OCI-LY3 (cell line): Measurements from ENCODE around the gene RAX2.

Experiments
- H2AFZ ChIP-seq: fragments of 200-600, 300-600 bp; shearing (Covaris generic); 2 replicates; pipeline ENCODE4 v1.6.0; 2014; ENCODE audit warnings: antibody characterized with exemption, low read depth, low read length
- H3K27ac ChIP-seq: fragments of 200-600, 300-600 bp; sonication (generic); 2 replicates; pipeline ENCODE4 v1.5.1; 2014; ENCODE audit warnings: mild to moderate bottlenecking, low read length, moderate library complexity, mixed read lengths
- H3K27me3 ChIP-seq: fragments of 200-600, 300-600 bp; sonication (generic); 2 replicates; pipeline ENCODE4 v1.6.1; 2014; ENCODE audit warnings: low read depth, low read length, mixed read lengths
- H3K36me3 ChIP-seq: fragments of 200-600, 300-600 bp; sonication (generic); replicated peaks from 2 replicates; pipeline ENCODE3; 2014; ENCODE audit warnings: low read depth, low read length, mixed read lengths
- H3K4me1 ChIP-seq: fragments of 300-600, 200-600 bp; sonication (generic); 2 replicates; pipeline ENCODE4 v1.6.1; 2014; ENCODE audit warnings: low read length, mixed read lengths
- H3K4me2 ChIP-seq: fragments of 200-600, 300-600 bp; sonication (generic); 2 replicates; pipeline ENCODE4 v1.6.1; 2014; ENCODE audit warnings: low read length, mixed read lengths
- H3K4me3 ChIP-seq: fragments of 300-600, 200-600 bp; sonication (generic); 2 replicates; pipeline ENCODE4 v1.5.1; 2014; ENCODE audit warnings: antibody characterized with exemption, mild to moderate bottlenecking, low read length, moderate library complexity
- H3K79me2 ChIP-seq: fragments of 300-600, 200-600 bp; shearing (Covaris generic); 2 replicates; pipeline ENCODE4 v1.6.1; 2014; ENCODE audit warnings: mild to moderate bottlenecking, low read length, mixed read lengths
- H3K9ac ChIP-seq: fragments of 300-600, 200-600 bp; shearing (Covaris generic); 2 replicates; pipeline ENCODE4 v1.6.0; 2014; ENCODE audit warnings: mild to moderate bottlenecking, low read length, moderate library complexity
- H3K9me3 ChIP-seq: fragments of 200-600, 300-600 bp; shearing (Covaris generic); 2 replicates; pipeline ENCODE4 v1.6.1; 2014; ENCODE audit warnings: low read length, mixed read lengths; ENCODE audit not compliant: insufficient read depth
- H4K20me1 ChIP-seq: fragments of 200-600, 300-600 bp; sonication (generic); 2 replicates; pipeline ENCODE4 v1.6.1; 2016; ENCODE audit warnings: low read length, mixed read lengths; ENCODE audit not compliant: insufficient read depth
- CTCF ChIP-seq: fragments of 200-600, 300-600 bp; sonication (generic); IDR thresholded peaks from 2 replicates; pipeline ENCODE4 v1.5.1; 2014; ENCODE audit warnings: antibody characterized with exemption, low read length, low read depth
- EZH2phosphoT487 ChIP-seq: fragments of 200-600 bp; shearing (Covaris generic); IDR thresholded peaks from 2 replicates; pipeline ENCODE4 v1.6.1; 2018; ENCODE audit warnings: antibody characterized with exemption, mixed run types, low read depth

RAX2 gene

GRCh38 chr19:3780786-3781304 lies 8.8 kb upstream of the RAX2 start:
- Histone ChIP-seq H3K4me3 (no peak overlapping the region), H4K20me1 (no peaks in the 10 kb centered on the region), H3K4me2 (no peak overlapping the region), H3K4me1 (no peaks in the 10 kb centered on the region), H2AFZ (no peak overlapping the region), H3K27ac (no peak overlapping the region), H3K27me3 (no peaks in the 10 kb centered on the region), H3K36me3 (no peaks in the 10 kb centered on the region), H3K9me3 (peaks cover 18% of the 10 kb centered on the region; the same call in 1 of the 2 replicates), H3K9ac (no peak overlapping the region), H3K79me2 (no peaks in the 10 kb centered on the region)
- TF ChIP-seq EZH2phosphoT487 (no peak), CTCF (no peak)

GRCh38 chr19:3778899-3779723 lies 7.1 kb upstream of the RAX2 start:
- H3K79me2 ChIP-seq, result no peaks in the 10 kb centered on the region

GRCh38 chr19:3778104-3778867 lies 6.3 kb upstream of the RAX2 start:
- Histone ChIP-seq H3K27ac (no peak overlapping the region), H3K79me2 (no peaks in the 10 kb centered on the region), H2AFZ (no peak overlapping the region), H3K9me3 (peaks cover 18% of the 10 kb centered on the region; the same call in 1 of the 2 replicates), H3K4me2 (no peak overlapping the region), H3K27me3 (no peaks in the 10 kb centered on the region), H3K4me1 (no peaks in the 10 kb centered on the region), H3K9ac (no peak overlapping the region), H3K4me3 (no peak overlapping the region), H3K36me3 (no peaks in the 10 kb centered on the region), H4K20me1 (no peaks in the 10 kb centered on the region)
- TF ChIP-seq EZH2phosphoT487, result no peak
- TF ChIP-seq CTCF, result no peak

More at GRCh38 chr19:3778899-3779723, 7.1 kb upstream of the RAX2 start:
- no peak overlapping the region for H3K4me3 ChIP-seq
- no peak overlapping the region for H3K4me2 ChIP-seq
- no peak overlapping the region for H3K27ac ChIP-seq
- no peaks in the 10 kb centered on the region for H3K36me3 ChIP-seq
- peaks cover 18% of the 10 kb centered on the region; the same call in 1 of the 2 replicates for H3K9me3 ChIP-seq
- no peak overlapping the region for H2AFZ ChIP-seq
- H3K4me1 ChIP-seq, result no peaks in the 10 kb centered on the region
- TF ChIP-seq EZH2phosphoT487 (no peak), CTCF (no peak)
- H4K20me1 ChIP-seq, result no peaks in the 10 kb centered on the region
- no peaks in the 10 kb centered on the region for H3K27me3 ChIP-seq
- no peak overlapping the region for H3K9ac ChIP-seq
